Neural cell (in vitro differentiated cells): ENCODE data around the gene FAAP24. TPM values are rescaled to one million over a fixed set of nuclear protein-coding genes. Genes with fewer than 3 reads are reported as not detected.

Experiments
- H2AFZ ChIP-seq: fragments of 200-600, 300-800 bp; sonication (generic), shearing (Covaris generic); 2 replicates; pipeline ENCODE4 v1.6.0; 2014; ENCODE audit warnings: low read depth, mild to moderate bottlenecking, antibody characterized with exemption, low read length, moderate library complexity
- H3F3A ChIP-seq: fragments of 200-600 bp; shearing (Covaris generic); 2 replicates; pipeline ENCODE4 v1.6.1; 2016; ENCODE audit warnings: mild to moderate bottlenecking, moderate library complexity, mixed read lengths, antibody characterized with exemption, low read length; ENCODE audit not compliant: insufficient read depth, poor library complexity, severe bottlenecking
- H3K27ac ChIP-seq: fragments of 200-600, 300-800 bp; sonication (generic), shearing (Covaris generic); 2 replicates; pipeline ENCODE4 v1.5.1; 2014; ENCODE audit warnings: mild to moderate bottlenecking, low read length, moderate library complexity
- H3K27me3 ChIP-seq: fragments of 300-800, 200-600 bp; sonication (generic), shearing (Covaris generic); 2 replicates; pipeline ENCODE4 v1.6.0; 2014; ENCODE audit warnings: mild to moderate bottlenecking, low read depth, low read length, moderate library complexity; ENCODE audit not compliant: insufficient read depth
- H3K36me3 ChIP-seq: fragments of 300-800, 200-600 bp; sonication (generic), shearing (Covaris generic); 2 replicates; pipeline ENCODE4 v1.5.1; 2014; ENCODE audit warnings: mild to moderate bottlenecking, antibody characterized with exemption, low read length, moderate library complexity; ENCODE audit not compliant: insufficient read depth
- H3K4me2 ChIP-seq: fragments of 300-800, 200-600 bp; sonication (generic), shearing (Covaris generic); 2 replicates; pipeline ENCODE4 v1.6.0; 2014; ENCODE audit warnings: mild to moderate bottlenecking, low read length
- H3K4me3 ChIP-seq: fragments of 300-800, 200-600 bp; sonication (generic), shearing (Covaris generic); 2 replicates; pipeline ENCODE4 v1.5.1; 2014; ENCODE audit warnings: mild to moderate bottlenecking, low read length, moderate library complexity
- H3K79me2 ChIP-seq: fragments of 200-600 bp; shearing (Covaris generic); replicated peaks from 2 replicates; pipeline ENCODE4 v1.6.0; 2014; ENCODE audit warnings: mild to moderate bottlenecking, low read length, moderate library complexity; ENCODE audit not compliant: insufficient read depth
- H3K9ac ChIP-seq: fragments of 300-800, 200-600 bp; sonication (generic), shearing (Covaris generic); 2 replicates; pipeline ENCODE4 v1.6.1; 2016; ENCODE audit warnings: mild to moderate bottlenecking, low read length, mixed read lengths
- H3K9me2 ChIP-seq: fragments of 200-600 bp; shearing (Covaris generic); 2 replicates; pipeline ENCODE4 v1.6.1; 2016; ENCODE audit warnings: mild to moderate bottlenecking, low read length, mixed read lengths; ENCODE audit not compliant: insufficient read depth
- H3K9me3 ChIP-seq: fragments of 200-600, 300-800 bp; sonication (generic), shearing (Covaris generic); 2 replicates; pipeline ENCODE4 v1.6.1; 2016; ENCODE audit warnings: mild to moderate bottlenecking, mixed run types, low read length, moderate library complexity, mixed read lengths
- H4K20me1 ChIP-seq: fragments of 200-600 bp; shearing (Covaris generic); 2 replicates; pipeline ENCODE4 v1.6.1; 2016; ENCODE audit warnings: mild to moderate bottlenecking, mixed run types; ENCODE audit not compliant: insufficient read depth
- CTCF ChIP-seq: fragments of 450-650 bp; IDR thresholded peaks from 2 replicates; pipeline ENCODE4 v1.5.1; 2014; ENCODE audit warnings: antibody characterized with exemption, mild to moderate bottlenecking, moderate library complexity; ENCODE audit not compliant: poor library complexity, severe bottlenecking
- EP300 ChIP-seq: fragments of 450-650 bp; conservative IDR thresholded peaks from 2 replicates; pipeline ENCODE4 v1.6.1; 2014; ENCODE audit warnings: antibody characterized with exemption, mild to moderate bottlenecking, moderate library complexity; ENCODE audit not compliant: poor library complexity, severe bottlenecking
- EZH2 ChIP-seq: fragments of 200-600, 300-800 bp; shearing (Covaris generic), sonication (generic); IDR thresholded peaks from 2 replicates; pipeline ENCODE4 v1.6.1; 2014; ENCODE audit warnings: antibody characterized with exemption, low read length, borderline replicate concordance, mild to moderate bottlenecking; ENCODE audit not compliant: insufficient read depth, poor library complexity, severe bottlenecking
- MXI1 ChIP-seq: fragments of 450-650 bp; conservative IDR thresholded peaks from 2 replicates; pipeline ENCODE4 v1.6.1; 2014; ENCODE audit warnings: antibody characterized with exemption, mild to moderate bottlenecking; ENCODE audit not compliant: poor library complexity, severe bottlenecking
- POLR2AphosphoS5 ChIP-seq: IDR thresholded peaks from 2 replicates; pipeline ENCODE4 v1.6.1; 2012
- RAD21 ChIP-seq: fragments of 450-650 bp; conservative IDR thresholded peaks from 2 replicates; pipeline ENCODE4 v1.6.1; 2014; ENCODE audit warnings: antibody characterized with exemption, mild to moderate bottlenecking, moderate library complexity
- SMC3 ChIP-seq: fragments of 450-650 bp; conservative IDR thresholded peaks from 2 replicates; pipeline ENCODE4 v1.6.1; 2014; ENCODE audit warnings: antibody characterized with exemption, mild to moderate bottlenecking, moderate library complexity; ENCODE audit not compliant: poor library complexity
- TAF1 ChIP-seq: IDR thresholded peaks from 2 replicates; pipeline ENCODE4 v1.6.1; 2012; ENCODE audit warnings: low read depth
- polyA plus RNA-seq: library from polyadenylated mRNA; depleted of rRNA; stranded (reverse); fragments of >200 nt; gene quantifications from 2 replicates; pipeline ENCODE4 v1.2.3, GENCODE V29; 2014
- TF ChIP-seq, protein P1 (sequence below): IDR thresholded peaks from 2 replicates; pipeline ENCODE4 v1.6.1; 2012; ENCODE audit warnings: borderline replicate concordance

Gene FAAP24
- polyA plus RNA-seq, 1 donor from 2014 or later, result 4.5 TPM

DNA sequence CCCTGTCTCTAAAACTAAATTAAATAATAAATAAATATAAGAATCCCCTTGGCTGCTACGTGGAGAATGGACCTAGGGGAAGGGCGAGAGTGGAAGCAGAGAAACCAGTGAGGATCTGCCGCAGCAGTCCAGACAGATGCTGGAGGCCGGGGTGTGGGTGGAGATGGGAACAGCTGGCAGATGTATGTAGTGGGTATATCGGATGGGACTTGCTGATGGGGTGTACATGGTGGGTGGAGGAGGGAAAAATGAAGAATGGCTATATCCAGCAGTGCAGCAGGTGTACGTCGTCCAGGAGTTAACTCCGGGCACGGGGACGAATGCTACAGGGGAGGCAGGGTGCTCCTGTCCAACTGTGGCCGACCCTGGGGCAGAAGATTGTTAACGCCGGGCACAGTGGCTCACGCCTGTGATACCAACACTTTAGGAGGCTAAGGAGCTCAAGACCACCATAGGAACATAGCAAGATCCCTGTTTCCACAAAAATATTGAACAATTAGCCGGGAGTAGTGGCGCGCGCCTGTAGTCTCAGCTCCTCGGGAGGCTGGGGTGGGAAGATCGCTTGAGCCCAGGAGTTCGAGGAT, 938 bp upstream of the FAAP24 start:
- Histone ChIP-seq H3K4me2 (peak overlapping the region; percentile 84), H3K79me2 (peaks cover 17% of the 10 kb centered on the region), H2AFZ (peak overlapping the region; percentile 75), H3K4me3 (peak overlapping the region; percentile 84), H3K36me3 (no peaks in the 10 kb centered on the region), H3K9ac (peak overlapping the region; percentile 69), H4K20me1 (no peaks in the 10 kb centered on the region), H3K27me3 (no peaks in the 10 kb centered on the region), H3F3A (no peaks in the 10 kb centered on the region), H3K9me2 (no peaks in the 10 kb centered on the region), H3K9me3 (no peaks in the 10 kb centered on the region), H3K27ac (peak overlapping the region; percentile 40)
- TF ChIP-seq SMC3 (no peak), POLR2AphosphoS5 (no peak), EZH2 (no peak), EP300 (no peak), TAF1 (no peak), MXI1 (no peak), CTCF (no peak), RAD21 (no peak)
- TF ChIP-seq, protein P1, sequence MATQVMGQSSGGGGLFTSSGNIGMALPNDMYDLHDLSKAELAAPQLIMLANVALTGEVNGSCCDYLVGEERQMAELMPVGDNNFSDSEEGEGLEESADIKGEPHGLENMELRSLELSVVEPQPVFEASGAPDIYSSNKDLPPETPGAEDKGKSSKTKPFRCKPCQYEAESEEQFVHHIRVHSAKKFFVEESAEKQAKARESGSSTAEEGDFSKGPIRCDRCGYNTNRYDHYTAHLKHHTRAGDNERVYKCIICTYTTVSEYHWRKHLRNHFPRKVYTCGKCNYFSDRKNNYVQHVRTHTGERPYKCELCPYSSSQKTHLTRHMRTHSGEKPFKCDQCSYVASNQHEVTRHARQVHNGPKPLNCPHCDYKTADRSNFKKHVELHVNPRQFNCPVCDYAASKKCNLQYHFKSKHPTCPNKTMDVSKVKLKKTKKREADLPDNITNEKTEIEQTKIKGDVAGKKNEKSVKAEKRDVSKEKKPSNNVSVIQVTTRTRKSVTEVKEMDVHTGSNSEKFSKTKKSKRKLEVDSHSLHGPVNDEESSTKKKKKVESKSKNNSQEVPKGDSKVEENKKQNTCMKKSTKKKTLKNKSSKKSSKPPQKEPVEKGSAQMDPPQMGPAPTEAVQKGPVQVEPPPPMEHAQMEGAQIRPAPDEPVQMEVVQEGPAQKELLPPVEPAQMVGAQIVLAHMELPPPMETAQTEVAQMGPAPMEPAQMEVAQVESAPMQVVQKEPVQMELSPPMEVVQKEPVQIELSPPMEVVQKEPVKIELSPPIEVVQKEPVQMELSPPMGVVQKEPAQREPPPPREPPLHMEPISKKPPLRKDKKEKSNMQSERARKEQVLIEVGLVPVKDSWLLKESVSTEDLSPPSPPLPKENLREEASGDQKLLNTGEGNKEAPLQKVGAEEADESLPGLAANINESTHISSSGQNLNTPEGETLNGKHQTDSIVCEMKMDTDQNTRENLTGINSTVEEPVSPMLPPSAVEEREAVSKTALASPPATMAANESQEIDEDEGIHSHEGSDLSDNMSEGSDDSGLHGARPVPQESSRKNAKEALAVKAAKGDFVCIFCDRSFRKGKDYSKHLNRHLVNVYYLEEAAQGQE, result no peak

- Histone ChIP-seq H3K4me3 (no peak overlapping the region), H3K79me2 (peaks cover 4% of the 10 kb centered on the region), H3K9me3 (no peaks in the 10 kb centered on the region), H3K27me3 (no peaks in the 10 kb centered on the region), H2AFZ (no peak overlapping the region), H3F3A (no peaks in the 10 kb centered on the region), H3K4me2 (no peak overlapping the region), H3K9me2 (no peaks in the 10 kb centered on the region), H3K36me3 (no peaks in the 10 kb centered on the region), H3K27ac (no peak overlapping the region), H4K20me1 (no peaks in the 10 kb centered on the region), H3K9ac (no peak overlapping the region)
- TF ChIP-seq, protein P1, result no peak
- no peak for TF ChIP-seq EP300
- no peak for TF ChIP-seq TAF1
- TF ChIP-seq MXI1, result no peak
- peak; percentile 40 for TF ChIP-seq SMC3
- TF ChIP-seq CTCF, result peak; percentile 52
- TF ChIP-seq RAD21, result peak; percentile 45
- no peak for TF ChIP-seq POLR2AphosphoS5
Measured at GRCh38 chr19:32976223-32976805, 4.3 kb downstream of the FAAP24 start.
